Frontal cortex (tissue), 4 donors: Measurements from ENCODE around the gene CHST15. TPM values are rescaled to one million over a fixed set of nuclear protein-coding genes. Genes with fewer than 3 reads are reported as not detected.
A peak's percentile ranks its signal among the peaks of the same experiment; 100 is the strongest.

Source experiments
- DNase-seq, 2 donors: peaks; one replicate each; pipeline ENCODE4 v3.0.0; 2012; ENCODE audit warnings: low spot score in 2 of 2
- FAIRE-seq: peaks from 2 replicates; lab custom pipeline; 2012; peaks lifted over from hg19 to GRCh38; lab: Jason Lieb, UNC
- total RNA-seq: library from RNA; depleted of rRNA; stranded (reverse); fragments of >200 nt; gene quantifications from one replicate; pipeline ENCODE4 v1.2.3, GENCODE V29; 2014
- donor health status: control.
- donor health status: control.
- donor health status: control.

The CHST15 gene
- total RNA-seq, 1 donor from 2014 or later: 48.9 TPM

DNA sequence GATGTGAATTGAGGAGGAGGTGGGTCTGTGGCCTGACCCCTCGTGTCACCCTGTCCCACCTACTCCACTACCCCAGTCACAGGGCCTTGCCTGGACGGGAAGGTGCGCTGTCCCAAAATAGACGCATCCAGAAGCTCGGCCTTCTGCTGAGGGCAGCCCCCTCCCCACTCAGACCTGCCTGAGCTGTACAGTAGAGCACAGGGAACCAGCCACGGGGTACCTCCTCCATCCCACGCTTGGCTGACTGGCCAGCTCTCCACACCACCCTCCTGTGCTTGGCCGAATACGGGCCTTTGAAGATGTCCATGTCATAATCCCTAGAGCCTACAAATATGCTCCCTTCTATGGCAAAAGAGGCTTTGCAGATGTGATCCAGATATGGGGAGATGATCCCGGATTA, 88.3 kb downstream of the CHST15 start:
- FAIRE-seq (no peak), DNase-seq (no peak)

DNA sequence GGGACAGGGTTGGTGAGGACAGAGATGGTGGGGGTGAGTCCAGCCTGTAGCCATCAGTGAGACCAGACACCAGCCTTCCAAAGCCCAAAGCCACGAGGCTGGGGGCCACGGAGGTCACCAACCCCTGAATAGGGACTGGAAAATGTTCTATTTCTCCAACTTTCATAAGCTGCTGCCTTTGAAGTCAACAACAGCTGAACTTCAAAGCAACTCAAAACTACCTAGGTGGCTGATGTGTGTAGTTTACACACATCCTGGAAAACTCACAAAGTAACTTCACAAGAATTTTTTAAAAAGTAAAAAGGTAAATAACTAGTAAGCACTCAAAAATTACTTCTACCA, 88.8 kb downstream of the CHST15 start:
- FAIRE-seq (no peak), DNase-seq (no peak)

DNA sequence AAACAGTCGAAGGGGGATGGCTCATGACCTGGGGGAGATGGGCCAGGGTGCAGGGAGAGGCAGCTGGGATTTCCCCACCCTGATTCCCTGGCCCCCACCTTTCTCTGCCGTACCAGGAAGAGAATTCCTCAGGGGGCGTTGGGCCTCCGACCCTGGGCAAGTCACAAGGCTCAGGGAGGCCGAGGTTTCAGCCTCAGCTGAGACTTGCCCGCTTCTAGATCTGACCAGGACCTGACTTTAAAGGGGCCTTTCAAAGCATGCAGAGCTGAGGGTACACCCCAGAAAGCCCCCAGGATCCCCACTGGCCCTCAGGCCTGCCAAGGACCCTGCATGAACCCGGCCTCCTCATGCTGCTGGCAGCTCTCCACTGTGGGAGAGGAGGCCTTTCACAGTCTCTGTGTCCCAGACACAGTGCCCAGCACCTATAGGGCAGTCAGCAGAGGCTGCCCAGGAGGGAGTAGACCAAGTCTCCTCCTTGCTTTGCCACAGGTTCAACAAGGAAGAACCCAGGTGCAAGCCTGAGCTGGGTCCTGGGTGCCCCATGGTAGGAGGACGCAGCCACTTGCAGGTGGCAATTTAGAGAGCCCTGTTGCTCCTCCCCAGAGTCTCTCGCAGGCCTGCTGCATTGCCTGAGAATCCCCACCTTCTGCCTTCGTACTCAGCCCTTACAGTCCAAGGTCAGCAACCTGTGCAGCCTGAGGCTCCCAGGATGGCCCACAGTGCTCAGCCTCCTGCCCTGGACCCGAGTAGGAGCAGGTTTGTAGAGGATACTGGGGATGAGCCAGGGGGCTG, 89.3 kb downstream of the CHST15 start:
- DNase-seq (no peak), FAIRE-seq (no peak)

DNA sequence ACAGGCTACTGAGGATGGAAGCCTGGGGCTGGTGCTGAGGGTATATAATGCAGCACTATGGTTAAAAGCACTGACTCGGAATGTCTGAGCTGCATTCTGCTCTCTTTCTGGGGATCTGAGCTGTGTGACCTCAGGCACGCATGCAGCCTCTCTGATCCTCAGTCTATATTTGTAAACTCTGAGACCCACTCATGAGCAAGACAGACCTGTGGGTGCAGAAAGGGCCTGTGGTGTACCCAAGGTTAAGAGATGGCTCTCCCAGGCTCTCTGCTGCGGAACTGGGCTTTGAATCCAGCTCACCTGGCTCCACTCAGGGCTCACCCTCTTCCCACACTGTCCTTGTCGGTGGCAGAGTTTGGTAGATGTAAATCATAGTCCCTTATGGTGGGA, 89.9 kb downstream of the CHST15 start:
- no peak for FAIRE-seq

DNA sequence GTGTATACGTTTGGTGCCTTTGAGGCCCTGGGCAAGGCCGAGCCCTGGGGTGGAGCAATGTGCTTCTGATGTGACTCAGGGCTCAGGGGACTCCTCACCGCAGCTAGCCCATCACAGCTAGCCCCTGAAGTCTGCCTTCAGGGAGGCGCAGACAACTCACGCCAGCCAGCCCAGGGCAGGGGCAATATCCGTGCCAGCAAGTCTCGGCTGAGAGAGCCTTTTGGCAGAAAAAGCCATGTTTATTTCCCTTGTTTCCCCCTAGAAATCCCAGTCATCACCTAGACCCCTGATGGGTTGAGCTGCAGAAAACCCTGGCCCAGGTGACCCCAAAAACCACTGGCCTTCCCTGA, 90.4 kb downstream of the CHST15 start:
- DNase-seq (no peak), FAIRE-seq (no peak)

More for the DNA sequence above, 89.9 kb downstream of the CHST15 start:
- DNase-seq: no peak

DNA sequence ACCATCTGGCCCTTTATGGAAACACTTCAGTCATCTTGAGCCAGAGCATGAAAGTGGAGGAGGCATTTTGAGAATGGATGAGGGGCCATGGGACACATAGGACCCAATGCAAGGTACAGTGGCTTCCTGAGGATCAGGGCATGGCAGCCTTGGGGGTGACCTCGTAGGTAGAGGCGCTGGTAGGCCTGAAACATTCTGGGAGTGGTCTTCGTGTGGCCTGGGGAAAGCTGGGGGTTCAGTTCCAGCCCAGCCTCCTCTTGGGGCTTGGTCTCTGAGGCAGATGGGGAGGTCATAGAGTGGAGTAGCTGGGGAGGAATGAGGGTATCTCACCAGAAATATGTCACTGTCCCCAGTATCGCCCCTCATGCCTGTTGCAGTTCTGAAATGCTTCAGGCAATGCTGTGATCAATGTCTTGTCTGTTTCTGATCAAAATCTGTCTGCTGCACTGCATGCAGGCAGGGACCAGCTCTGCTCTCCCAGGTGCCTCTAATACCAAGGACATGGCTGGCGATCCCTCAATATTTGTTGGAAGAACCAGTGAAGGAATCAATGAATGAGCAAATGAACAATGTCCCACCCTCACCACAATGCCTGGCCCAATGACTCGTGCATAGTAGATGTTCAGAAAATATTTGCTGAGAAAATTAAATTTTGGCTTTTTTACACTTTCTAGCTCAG, 90.9 kb downstream of the CHST15 start:
- FAIRE-seq: no peak
- DNase-seq: no peak

DNA sequence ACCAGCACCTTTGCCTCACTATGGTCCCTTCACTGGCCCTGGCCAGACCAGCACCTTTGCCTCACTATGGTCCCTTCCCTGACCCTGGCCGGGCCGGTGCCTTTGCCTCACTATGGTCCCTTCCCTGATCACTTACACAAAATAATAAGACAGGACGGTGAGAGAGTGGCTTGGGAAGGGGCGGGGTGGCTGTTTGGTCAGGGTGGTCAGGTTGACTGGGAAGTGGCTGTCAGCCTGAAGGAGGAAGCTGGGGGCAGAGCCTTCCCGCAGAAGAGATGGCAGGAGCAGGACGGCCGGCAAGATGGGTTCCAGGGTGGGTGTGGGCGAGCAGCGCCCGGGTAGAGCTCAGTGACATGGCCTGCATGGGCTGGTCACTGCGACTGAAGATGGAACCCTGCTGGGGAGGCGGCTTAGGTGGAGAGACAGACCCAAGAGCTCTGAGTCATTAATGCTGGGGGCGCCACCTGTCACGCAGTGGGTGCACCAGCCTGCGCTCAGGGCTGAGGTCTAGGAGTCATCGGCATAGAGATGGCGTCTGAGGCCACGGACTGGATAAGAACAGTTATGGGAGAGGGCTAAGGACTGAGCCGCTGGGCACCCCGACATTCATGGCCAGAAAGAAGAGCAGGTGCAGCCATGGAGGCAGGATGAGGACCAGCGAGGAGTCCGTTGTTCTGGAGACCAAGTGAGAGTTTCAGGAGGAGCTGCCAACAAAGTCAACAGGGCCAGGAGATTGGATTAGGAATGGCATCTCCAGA, 91.8 kb downstream of the CHST15 start:
- DNase-seq (peak in 1 of 2 donors; percentile 4), FAIRE-seq (no peak)

DNA sequence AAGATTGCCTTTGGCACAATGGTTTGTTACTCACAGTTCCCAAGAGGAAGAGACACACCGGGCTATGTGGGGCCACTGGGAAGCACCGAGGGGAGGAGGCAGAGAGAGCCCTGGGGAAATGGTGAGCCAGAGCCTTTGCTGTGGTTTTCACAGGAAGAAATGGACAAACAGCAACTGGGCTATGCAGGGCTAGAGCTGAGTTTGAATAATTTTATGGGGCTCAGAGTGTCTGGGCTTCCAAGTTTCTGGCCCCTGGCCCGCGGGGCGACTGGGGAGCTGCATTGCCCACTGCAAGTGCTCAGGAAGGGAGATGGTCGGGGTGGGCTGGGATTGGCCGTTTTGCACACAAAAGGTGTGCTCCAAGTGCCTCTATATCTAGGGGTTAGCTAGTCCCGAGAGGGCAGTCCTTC, 92.6 kb downstream of the CHST15 start:
- DNase-seq (peak in 1 of 2 donors; percentile 1), FAIRE-seq (no peak)

DNA sequence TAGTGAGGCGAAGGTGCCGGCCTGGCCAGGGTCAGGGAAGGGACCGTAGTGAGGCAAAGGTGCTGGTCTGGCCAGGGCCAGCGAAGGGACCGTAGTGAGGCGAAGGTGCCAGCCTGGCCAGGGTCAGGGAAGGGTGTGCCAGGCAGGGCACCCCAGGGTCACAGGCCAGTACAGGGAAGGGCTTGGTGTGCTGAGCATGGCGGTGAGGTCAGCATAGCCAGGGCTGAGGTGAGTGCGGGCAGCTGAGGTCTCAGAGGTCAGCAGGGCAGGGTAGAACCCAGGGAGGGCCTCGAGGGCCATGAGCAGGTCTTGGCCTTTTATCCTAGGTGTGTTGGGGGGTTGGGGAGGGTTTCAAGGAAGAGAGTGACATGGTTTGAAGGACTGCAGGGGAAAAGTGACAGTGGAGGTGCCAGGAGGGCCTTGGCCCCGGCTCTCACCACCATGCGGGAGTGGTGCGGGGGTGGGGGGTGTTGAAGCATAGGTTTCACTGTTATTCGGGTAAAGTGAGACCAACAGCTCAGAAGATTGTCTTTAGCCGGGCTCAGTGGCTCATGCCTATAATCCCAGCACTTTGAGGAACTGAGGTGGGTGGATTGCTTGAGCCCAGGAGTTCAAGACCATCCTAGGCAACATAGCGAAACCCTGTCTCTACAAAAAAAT, 93.3 kb downstream of the CHST15 start:
- FAIRE-seq (no peak), DNase-seq (peak in 1 of 2 donors; percentile 3)

DNA sequence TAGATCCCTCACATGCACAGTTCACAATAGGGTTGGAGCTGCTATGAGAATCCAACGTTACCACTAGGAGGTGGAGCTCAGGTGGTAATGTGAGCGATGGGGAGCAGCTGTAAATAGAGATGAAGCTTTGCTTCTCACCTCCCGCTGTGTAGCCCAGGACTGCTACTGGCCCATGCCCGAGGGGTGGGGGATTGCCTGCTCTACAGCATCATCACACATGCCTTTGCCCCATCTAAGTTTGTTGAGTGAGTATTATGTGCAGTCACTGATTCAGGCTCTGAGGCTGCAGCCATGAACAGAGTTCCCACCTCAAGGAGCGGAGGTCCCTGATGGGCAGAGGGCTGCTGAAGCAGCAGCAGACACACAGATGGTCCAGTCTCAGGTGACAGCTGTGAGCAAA, 94.1 kb downstream of the CHST15 start:
- no peak for DNase-seq
- FAIRE-seq: no peak

DNA sequence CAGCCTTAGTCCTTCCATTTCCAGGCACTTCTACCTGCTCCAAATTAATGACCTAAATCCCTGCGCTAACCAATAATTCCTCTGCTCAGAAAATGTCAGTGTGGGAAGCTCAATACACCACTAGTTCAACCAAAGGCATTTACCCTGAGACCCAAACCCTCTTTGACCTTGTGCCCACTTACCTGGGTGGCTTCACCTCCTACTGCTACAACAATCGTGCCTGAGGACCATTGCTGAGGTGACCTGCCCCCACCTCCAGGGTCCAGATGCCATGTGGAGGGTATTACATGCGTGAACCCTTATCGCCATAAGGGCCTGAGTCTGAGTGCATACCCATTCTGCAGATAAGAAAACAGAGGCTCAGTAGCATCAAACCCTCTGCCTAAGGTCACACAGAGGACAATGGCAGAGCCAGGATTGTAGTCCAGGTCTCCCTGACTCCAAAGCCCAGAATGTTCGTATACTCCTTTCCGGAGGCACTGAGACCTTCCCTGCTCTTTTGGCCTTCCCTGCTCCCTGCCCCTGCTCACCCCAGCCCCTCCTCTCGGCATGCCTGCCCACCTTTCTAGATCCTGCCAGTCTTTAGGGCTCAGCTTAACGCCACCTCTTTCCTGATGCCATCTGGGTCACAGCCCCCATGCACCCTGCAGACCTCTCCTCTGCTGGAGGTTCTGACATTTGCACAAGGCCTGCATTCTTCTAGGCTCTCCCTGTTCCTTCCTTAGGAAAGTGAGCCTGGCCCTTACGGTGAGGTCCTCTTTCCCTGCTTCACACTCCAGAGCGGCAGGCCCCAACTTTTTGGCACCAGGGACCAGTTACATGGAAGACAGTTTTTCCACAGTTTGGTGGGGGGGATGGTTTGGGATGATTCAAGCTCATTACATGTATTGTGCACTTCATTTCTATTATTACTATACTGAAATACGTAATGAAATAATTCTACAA, 94.9 kb downstream of the CHST15 start:
- FAIRE-seq: no peak
- peak in 1 of 2 donors; percentile 2 for DNase-seq

DNA sequence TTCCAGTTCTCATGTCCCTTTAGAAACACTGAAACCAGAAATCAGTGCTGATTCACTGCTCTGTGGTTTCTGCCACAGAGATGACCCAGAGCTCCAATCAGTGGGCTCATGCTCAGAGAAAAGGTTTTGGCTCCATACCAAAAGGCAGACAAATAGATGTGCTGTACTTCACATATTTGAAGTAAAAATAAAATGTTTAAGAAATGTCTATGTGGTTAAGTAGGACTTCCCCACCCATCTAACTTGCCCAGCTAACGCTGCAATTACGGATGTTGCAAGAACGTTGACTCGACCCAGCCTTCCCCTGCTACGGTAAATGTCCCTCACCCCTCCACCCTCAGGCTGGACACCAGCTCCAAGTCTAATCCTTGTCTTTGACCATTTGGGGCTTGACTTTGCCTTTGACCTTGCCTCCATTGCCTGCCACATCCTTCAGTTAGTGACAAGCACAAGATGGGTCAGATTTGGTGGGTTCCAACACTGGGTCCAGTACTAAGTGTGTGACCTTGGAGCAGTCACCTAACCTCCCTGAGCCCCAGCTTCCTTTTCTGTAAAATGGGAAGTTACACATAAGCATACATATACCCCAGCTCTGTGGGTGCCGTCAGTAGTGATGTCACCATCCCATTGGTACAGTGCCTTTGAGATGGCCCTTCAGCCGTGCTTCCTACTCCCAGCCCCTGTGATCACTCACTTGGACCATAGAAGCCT, 95.8 kb downstream of the CHST15 start:
- FAIRE-seq (no peak), DNase-seq (peak in 1 of 2 donors; percentile 23)

DNA sequence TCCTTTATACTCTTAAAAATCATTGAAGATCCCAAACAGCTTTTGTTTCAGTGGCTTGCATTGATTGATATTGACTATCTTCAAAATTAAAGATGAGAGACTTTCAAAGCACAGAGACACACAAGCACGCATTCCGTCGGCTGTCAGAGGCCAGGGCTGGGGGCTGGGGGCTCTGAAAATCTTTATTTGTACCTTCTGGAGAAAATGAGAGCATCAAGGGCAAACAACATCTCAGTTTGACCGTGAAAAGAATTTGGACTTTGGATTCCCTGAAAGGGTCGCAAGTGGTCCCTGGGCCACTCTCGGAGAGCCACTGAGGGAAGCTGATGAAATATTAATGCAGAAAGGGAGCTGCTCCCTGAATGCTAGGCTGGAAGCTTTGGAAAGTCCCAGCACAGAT, 96.4 kb downstream of the CHST15 start:
- FAIRE-seq: no peak
- no peak for DNase-seq

DNA sequence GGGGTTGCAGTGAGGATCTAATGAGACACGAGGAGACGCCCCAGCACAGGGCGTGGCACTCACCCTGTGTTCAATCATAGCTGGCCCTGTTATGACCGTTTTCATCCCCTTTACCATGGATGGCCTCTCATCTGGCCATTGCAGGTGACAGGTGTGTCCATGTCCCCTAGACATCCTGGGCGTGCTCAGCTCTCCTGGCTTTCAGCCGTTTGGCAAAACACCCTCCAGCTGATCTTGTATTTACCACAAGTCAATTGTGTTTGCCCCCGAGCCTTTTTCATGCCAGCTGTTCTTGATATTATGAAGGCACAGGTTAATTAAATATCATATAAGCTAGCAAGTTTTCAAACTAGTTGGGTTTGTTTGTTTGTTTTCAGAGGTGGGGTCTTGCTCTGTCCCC, 97.1 kb downstream of the CHST15 start:
- DNase-seq (peak in 1 of 2 donors; percentile 5), FAIRE-seq (no peak)

DNA sequence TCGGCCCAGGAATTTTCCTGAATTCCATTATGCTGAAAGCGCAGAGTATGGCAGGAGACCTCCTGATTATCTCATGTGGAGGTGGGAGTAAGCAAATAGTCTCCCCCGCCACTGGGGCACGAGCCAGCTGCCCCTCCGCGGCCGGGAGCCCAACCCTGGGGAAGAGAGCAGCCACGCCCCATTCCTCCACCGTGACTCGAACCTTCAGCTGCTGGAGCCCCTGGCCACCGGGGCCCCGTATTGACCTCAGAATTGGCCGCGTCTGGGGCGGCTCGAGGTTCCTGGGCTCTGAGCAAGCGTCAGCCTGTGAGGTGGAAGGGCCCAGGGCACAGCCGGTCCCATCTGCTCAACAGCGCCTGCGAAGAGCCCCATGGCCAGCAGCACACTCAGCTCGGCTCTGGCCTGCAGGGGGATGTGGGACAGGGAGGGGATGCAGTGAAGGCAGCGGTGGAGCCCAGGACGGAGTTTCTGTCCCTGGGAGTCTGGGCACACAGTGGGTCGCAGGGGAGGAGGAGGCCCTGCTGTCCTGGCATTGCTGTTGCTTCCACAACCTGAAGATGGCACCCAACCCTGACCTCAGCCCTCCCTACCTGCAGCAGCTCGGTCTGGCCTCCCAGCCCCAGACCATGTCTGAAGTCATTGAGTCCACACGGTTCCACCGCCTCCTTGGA, 97.8 kb downstream of the CHST15 start:
- no peak for FAIRE-seq
- peak in 1 of 2 donors; percentile 44 for DNase-seq

DNA sequence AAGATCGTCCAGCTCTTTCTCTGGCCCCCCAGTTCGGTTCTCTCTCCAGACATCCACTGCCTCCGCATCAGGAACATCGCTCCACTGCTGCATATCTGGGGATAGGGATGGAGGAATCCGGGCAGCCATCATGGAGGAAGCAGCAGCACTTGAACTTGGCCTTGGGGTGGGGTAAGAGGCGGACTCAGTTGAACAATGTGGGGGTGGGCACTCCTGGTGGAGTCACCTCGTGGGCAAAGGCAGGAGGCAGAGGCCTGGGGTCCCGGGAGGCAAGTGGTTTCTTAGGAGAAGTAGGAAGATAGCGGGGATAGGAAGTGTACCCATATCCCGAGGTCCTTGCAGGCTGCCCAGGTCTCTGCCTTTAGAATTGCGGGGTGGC, 98.3 kb downstream of the CHST15 start:
- DNase-seq (peak in 1 of 2 donors; percentile 17), FAIRE-seq (no peak)

DNA sequence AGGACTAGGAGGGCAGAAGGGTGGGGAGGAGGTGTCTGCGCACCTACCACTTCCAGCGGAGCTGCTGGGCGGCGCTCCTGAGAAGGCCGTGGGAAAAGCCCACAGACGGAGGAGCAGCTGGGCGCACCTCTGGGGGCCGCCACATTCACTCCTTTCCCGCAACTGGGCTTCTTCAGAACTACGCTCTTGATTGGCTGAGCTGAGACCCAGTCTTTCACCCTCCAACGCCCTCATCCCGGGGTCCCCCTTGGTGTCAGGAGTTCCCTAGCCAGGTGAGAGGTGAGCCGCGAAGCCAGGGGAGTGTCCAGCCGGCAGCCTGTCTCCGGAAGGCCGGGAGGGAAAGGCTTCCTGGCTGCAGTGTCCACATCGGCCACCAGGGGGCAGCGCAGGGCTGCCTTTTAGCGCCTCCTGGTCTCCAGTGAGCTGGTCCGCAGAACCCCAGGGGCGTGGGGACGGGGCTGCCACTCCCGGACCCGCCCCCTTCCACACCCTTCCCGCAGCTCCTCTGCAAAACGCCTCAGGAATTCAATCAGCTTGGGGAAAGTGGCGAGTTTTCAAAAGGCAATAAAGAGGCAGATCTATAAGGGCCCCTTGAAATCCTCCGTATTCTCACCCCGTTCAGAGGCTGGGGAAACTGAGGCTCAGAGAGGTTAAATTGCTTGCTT, 98.8 kb downstream of the CHST15 start:
- no peak for FAIRE-seq
- peak; percentile 87 to 91 for DNase-seq
